ENCODE results near the gene CAMK2N2.

DNA sequence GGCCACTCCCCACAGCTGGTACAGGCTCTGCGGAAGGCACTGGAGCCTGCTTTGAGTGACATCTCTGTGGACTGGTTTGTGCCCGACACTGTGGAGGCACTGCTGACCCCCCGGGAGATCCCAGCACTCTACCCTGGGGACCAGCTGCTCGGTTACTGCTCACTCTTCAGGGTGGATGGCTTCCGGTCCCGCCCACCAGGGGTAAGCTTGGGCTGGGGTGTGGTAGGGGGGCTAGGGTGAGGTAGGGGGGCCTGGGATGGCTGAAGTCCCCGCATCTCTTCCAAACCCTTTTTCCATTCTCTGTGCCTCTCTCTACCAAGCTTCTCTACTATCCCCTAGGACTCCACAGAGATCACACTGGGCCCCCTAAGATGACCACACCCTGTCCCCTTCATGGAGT lies 24.1 kb downstream of the CAMK2N2 start:
- TF ChIP-seq, protein P1, sequence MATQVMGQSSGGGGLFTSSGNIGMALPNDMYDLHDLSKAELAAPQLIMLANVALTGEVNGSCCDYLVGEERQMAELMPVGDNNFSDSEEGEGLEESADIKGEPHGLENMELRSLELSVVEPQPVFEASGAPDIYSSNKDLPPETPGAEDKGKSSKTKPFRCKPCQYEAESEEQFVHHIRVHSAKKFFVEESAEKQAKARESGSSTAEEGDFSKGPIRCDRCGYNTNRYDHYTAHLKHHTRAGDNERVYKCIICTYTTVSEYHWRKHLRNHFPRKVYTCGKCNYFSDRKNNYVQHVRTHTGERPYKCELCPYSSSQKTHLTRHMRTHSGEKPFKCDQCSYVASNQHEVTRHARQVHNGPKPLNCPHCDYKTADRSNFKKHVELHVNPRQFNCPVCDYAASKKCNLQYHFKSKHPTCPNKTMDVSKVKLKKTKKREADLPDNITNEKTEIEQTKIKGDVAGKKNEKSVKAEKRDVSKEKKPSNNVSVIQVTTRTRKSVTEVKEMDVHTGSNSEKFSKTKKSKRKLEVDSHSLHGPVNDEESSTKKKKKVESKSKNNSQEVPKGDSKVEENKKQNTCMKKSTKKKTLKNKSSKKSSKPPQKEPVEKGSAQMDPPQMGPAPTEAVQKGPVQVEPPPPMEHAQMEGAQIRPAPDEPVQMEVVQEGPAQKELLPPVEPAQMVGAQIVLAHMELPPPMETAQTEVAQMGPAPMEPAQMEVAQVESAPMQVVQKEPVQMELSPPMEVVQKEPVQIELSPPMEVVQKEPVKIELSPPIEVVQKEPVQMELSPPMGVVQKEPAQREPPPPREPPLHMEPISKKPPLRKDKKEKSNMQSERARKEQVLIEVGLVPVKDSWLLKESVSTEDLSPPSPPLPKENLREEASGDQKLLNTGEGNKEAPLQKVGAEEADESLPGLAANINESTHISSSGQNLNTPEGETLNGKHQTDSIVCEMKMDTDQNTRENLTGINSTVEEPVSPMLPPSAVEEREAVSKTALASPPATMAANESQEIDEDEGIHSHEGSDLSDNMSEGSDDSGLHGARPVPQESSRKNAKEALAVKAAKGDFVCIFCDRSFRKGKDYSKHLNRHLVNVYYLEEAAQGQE (IDR thresholded peaks at IDR 0.05; ENCODE audit: insufficient replicate concordance, low read depth) = no peak
- TF ChIP-seq, protein P2, sequence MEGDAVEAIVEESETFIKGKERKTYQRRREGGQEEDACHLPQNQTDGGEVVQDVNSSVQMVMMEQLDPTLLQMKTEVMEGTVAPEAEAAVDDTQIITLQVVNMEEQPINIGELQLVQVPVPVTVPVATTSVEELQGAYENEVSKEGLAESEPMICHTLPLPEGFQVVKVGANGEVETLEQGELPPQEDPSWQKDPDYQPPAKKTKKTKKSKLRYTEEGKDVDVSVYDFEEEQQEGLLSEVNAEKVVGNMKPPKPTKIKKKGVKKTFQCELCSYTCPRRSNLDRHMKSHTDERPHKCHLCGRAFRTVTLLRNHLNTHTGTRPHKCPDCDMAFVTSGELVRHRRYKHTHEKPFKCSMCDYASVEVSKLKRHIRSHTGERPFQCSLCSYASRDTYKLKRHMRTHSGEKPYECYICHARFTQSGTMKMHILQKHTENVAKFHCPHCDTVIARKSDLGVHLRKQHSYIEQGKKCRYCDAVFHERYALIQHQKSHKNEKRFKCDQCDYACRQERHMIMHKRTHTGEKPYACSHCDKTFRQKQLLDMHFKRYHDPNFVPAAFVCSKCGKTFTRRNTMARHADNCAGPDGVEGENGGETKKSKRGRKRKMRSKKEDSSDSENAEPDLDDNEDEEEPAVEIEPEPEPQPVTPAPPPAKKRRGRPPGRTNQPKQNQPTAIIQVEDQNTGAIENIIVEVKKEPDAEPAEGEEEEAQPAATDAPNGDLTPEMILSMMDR (IDR thresholded peaks at IDR 0.05; ENCODE audit: insufficient read depth, low read length) = no peak
- TF ChIP-seq SPI1 (IDR thresholded peaks at IDR 0.05; ENCODE audit: borderline replicate concordance, low read depth) = no peak
- no peak for TF ChIP-seq POLR2AphosphoS5 (IDR thresholded peaks at IDR 0.05; ENCODE audit: low read depth)
- TF ChIP-seq GABPA (IDR thresholded peaks at IDR 0.05; ENCODE audit: low read depth) = no peak

All from HL-60 (cell line).